PC-9 (cell line): ENCODE results near the gene ANKS1B. TPM values are rescaled to one million over a fixed set of nuclear protein-coding genes. Genes with fewer than 3 reads are reported as not detected.

Experiments
- BruUV-seq: library from RNA; stranded (reverse); fragments of 400-500 nt; replicated peaks from 2 replicates; lab custom pipeline; 2021; lab: Mats Ljungman, UMichigan
- CTCF ChIA-PET: fragments of 300-600 bp; sonication (Branson Sonifier 250); formaldehyde crosslinking; loops from one replicate; lab custom pipeline; 2022; ENCODE audit warnings: antibody characterized with exemption; lab: Charles Lee
- POLR2A ChIA-PET: fragments of 300-600 bp; sonication (Branson Sonifier 250); formaldehyde crosslinking; loops from one replicate; lab custom pipeline; 2022; ENCODE audit warnings: antibody characterized with exemption; ENCODE audit not compliant: unreplicated experiment; lab: Charles Lee
- DNase-seq, 2 experiments: peaks; one replicate each; pipeline versions ENCODE4 v3.0.0 to v3.0.0-alpha.2; 2015 to 2022; ENCODE audit warnings: mixed read lengths in 1 of 2
- H2AFZ ChIP-seq: fragments of 200-600 bp; sonication (generic); 2 replicates; pipeline ENCODE4 v1.8.1; 2017; ENCODE audit warnings: antibody characterized with exemption
- H3F3A ChIP-seq: fragments of 200-600 bp; sonication (generic); 2 replicates; pipeline ENCODE4 v1.8.1; 2017; ENCODE audit warnings: antibody characterized with exemption, mild to moderate bottlenecking, low read depth; ENCODE audit not compliant: insufficient read depth
- H3K27ac ChIP-seq: fragments of 200-600 bp; sonication (generic); 2 replicates; pipeline ENCODE4 v1.6.1; 2016; ENCODE audit warnings: mixed run types
- H3K27me3 ChIP-seq: fragments of 200-600 bp; sonication (generic); 2 replicates; pipeline ENCODE4 v1.6.1; 2016; ENCODE audit warnings: low read depth, mixed run types; ENCODE audit not compliant: insufficient read depth
- H3K36me3 ChIP-seq: fragments of 200-600 bp; sonication (generic); 2 replicates; pipeline ENCODE4 v1.6.1; 2016; ENCODE audit warnings: low read depth, mixed run types
- H3K4me1 ChIP-seq: fragments of 200-600 bp; sonication (generic); replicated peaks from 2 replicates; pipeline ENCODE4 v1.6.1; 2016; ENCODE audit warnings: mixed run types; ENCODE audit not compliant: insufficient read depth
- H3K4me2 ChIP-seq: fragments of 200-600 bp; sonication (generic); 2 replicates; pipeline ENCODE4 v1.6.1; 2017; ENCODE audit warnings: mixed run types
- H3K4me3 ChIP-seq: fragments of 200-600 bp; sonication (generic); 2 replicates; pipeline ENCODE4 v1.6.1; 2016; ENCODE audit warnings: mixed run types
- H3K79me2 ChIP-seq: fragments of 200-600 bp; sonication (generic); 2 replicates; pipeline ENCODE4 v1.6.1; 2017; ENCODE audit warnings: low read depth, mixed run types
- H3K9me2 ChIP-seq: fragments of 200-600 bp; sonication (generic); 2 replicates; pipeline ENCODE4 v1.8.1; 2017; ENCODE audit warnings: mild to moderate bottlenecking; ENCODE audit not compliant: insufficient read depth
- H3K9me3 ChIP-seq: fragments of 200-600 bp; sonication (generic); 2 replicates; pipeline ENCODE4 v1.8.1; 2016; ENCODE audit warnings: low read depth; ENCODE audit not compliant: insufficient read depth
- H4K20me1 ChIP-seq: fragments of 200-600 bp; sonication (generic); 2 replicates; pipeline ENCODE4 v1.8.1; 2017; ENCODE audit not compliant: insufficient read depth
- EZH2 ChIP-seq: fragments of 200-600 bp; sonication (generic); IDR thresholded peaks from 2 replicates; pipeline ENCODE4 v1.8.0; 2017; ENCODE audit warnings: antibody characterized with exemption, low read depth
- intact Hi-C: fragments of 100-400 bp; cut with micrococcal nuclease; formaldehyde crosslinking; loops from one replicate; pipeline ENCODE4 v1.10.0; 2022; ENCODE audit not compliant: unreplicated experiment
- total RNA-seq: library from RNA; stranded (reverse); gene quantifications from 2 replicates; pipeline ENCODE4 v1.2.3, GENCODE V29; 2021
- TF ChIP-seq, protein P1 (sequence below): fragments of 200-600 bp; sonication (generic); conservative IDR thresholded peaks from 2 replicates; pipeline ENCODE4 v1.6.1; 2017; ENCODE audit warnings: mixed run types, antibody characterized with exemption, mild to moderate bottlenecking, moderate library complexity

ANKS1B gene
- total RNA-seq, 1 experiment from 2014 or later: not detected

DNA sequence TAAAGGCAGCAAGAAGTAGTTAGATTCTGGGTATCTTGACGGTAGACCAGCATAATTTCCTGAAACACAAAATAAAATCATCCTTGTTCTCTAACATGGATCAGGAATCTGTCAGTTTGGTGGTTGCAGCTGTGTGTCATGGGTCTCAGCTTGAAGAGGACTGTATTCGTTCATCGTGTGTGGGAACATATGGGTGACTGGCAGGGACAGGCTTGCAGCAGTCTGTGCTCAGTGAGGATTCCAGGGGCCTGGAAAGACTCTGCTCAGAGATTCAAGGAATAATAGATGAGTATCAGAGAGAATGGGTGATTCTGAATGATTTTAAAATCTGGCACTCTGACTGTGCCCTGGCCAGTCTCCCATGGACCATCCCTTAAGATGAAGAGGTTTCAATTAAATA lies 918.0 kb downstream of the ANKS1B start:
- H3K4me3 ChIP-seq: no peak overlapping the region
- no peak overlapping the region for H3K27ac ChIP-seq
- H3K9me3 ChIP-seq: no peaks in the 10 kb centered on the region
- no peaks in the 10 kb centered on the region for H3K36me3 ChIP-seq
- no peaks in the 10 kb centered on the region for H4K20me1 ChIP-seq
- intact Hi-C loops: no loop called here
- peaks cover 19% of the 10 kb centered on the region; the same call in 1 of the 2 replicates for H3K27me3 ChIP-seq
- POLR2A ChIA-PET: no interaction called here
- TF ChIP-seq EZH2: no peak
- TF ChIP-seq, protein P1, sequence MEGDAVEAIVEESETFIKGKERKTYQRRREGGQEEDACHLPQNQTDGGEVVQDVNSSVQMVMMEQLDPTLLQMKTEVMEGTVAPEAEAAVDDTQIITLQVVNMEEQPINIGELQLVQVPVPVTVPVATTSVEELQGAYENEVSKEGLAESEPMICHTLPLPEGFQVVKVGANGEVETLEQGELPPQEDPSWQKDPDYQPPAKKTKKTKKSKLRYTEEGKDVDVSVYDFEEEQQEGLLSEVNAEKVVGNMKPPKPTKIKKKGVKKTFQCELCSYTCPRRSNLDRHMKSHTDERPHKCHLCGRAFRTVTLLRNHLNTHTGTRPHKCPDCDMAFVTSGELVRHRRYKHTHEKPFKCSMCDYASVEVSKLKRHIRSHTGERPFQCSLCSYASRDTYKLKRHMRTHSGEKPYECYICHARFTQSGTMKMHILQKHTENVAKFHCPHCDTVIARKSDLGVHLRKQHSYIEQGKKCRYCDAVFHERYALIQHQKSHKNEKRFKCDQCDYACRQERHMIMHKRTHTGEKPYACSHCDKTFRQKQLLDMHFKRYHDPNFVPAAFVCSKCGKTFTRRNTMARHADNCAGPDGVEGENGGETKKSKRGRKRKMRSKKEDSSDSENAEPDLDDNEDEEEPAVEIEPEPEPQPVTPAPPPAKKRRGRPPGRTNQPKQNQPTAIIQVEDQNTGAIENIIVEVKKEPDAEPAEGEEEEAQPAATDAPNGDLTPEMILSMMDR: no peak
- H3F3A ChIP-seq: no peaks in the 10 kb centered on the region
- DNase-seq: no peak
- CTCF ChIA-PET: no interaction called here
- H3K9me2 ChIP-seq: no peaks in the 10 kb centered on the region
- H2AFZ ChIP-seq: no peak overlapping the region
- no peak overlapping the region for H3K4me2 ChIP-seq
- no peaks in the 10 kb centered on the region for H3K4me1 ChIP-seq
- BruUV-seq: no TSS peak
- no peaks in the 10 kb centered on the region for H3K79me2 ChIP-seq

DNA sequence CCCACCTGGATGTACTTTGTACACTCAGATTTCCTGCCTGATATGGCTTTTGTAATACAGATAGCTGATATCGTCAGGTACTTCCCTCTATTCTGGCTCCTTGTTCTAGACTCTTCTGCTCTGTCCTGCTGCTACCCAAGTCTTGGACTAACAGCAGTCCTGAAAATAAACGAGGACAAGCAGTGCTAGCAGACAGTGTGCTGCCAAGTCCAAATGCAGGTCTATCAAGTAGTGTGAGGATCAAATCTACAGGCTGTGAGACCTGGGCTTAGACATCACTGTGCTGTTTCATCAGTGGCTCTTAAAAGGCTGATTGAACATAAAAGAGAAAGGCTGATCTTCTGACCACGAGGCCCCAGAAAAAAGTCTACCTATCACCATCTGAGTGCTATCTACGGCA lies 921.6 kb downstream of the ANKS1B start:
- peaks cover 19% of the 10 kb centered on the region; the same call in 1 of the 2 replicates for H3K27me3 ChIP-seq
- CTCF ChIA-PET: no interaction called here
- H3K9me2 ChIP-seq: no peaks in the 10 kb centered on the region
- no peaks in the 10 kb centered on the region for H4K20me1 ChIP-seq
- H3K4me1 ChIP-seq: no peaks in the 10 kb centered on the region
- H3F3A ChIP-seq: no peaks in the 10 kb centered on the region
- TF ChIP-seq, protein P1: no peak
- TF ChIP-seq EZH2: no peak
- no peak for DNase-seq
- BruUV-seq: no TSS peak
- POLR2A ChIA-PET: no interaction called here
- H3K9me3 ChIP-seq: no peaks in the 10 kb centered on the region
- no peaks in the 10 kb centered on the region for H3K79me2 ChIP-seq
- intact Hi-C loops: no loop called here
- no peak overlapping the region for H3K4me2 ChIP-seq
- H3K27ac ChIP-seq: no peak overlapping the region
- H3K36me3 ChIP-seq: no peaks in the 10 kb centered on the region
- no peak overlapping the region for H3K4me3 ChIP-seq
- no peak overlapping the region for H2AFZ ChIP-seq

DNA sequence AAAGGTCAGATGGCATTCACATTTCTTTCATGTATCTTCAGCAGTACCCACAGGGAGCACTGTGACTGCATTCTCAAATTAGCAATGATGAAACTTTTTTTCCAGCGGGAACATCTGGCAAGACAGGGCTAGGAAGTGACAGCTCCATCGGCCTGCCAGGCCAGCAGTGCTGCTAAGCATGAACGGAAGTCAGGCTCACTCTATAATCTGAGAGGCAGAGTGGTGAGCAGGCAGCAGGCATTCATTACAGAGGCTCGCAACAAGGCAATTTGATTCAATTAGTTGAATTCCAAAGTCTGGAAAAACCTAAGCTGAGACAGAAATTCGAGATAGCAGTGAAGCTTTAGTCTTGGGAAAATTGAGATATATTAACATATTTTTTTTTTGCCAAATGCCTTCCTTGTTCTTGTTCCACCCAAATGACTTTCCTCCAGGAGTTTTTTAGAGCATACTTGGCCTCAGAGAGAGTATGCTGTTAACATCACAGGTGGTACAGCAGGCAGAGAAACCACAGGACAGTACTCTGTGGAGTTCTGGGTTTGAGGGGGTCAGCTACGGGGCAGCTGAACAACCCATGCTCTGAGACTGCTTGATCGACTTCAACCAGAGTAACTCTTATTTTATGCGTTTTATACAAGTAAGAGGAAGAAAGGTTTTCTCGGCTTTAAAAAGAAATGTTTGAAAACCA lies 924.8 kb downstream of the ANKS1B start:
- Histone ChIP-seq H4K20me1 (no peaks in the 10 kb centered on the region), H3F3A (no peaks in the 10 kb centered on the region), H2AFZ (no peak overlapping the region), H3K27ac (no peak overlapping the region), H3K9me2 (no peaks in the 10 kb centered on the region), H3K9me3 (no peaks in the 10 kb centered on the region), H3K4me2 (no peak overlapping the region), H3K79me2 (no peaks in the 10 kb centered on the region), H3K4me1 (no peaks in the 10 kb centered on the region), H3K27me3 (peaks cover 19% of the 10 kb centered on the region; the same call in 1 of the 2 replicates), H3K36me3 (no peaks in the 10 kb centered on the region), H3K4me3 (no peak overlapping the region)
- intact Hi-C loops: no loop called here
- CTCF ChIA-PET: no interaction called here
- POLR2A ChIA-PET: no interaction called here
- TF ChIP-seq, protein P1: no peak
- no peak for TF ChIP-seq EZH2
- DNase-seq: no peak
- no TSS peak for BruUV-seq
